ENCODE results near the gene THOP1.

THOP1 gene

DNA sequence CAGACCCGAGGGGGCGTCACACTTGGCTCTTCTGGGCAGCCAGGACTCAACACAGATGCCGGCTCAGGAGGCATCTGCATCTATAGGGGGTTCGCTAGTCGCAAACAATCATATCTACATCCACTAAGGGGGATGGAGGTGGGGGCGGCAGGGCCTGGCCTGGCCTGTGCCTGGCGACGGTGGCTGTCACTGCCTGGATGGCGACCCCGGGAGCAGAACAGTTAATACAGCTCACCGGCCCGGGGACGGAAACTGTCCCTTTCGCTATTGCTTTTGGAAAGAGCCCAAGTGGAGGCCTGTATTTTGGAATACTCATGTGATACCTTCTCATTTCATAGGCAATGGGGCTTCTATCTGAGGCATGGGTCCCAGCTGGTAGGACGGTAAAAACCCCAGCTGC lies 19.9 kb upstream of the THOP1 start:
- no peak overlapping the region for H3K4me2 ChIP-seq (ENCODE audit: low read length)
- no peaks in the 10 kb centered on the region for H3K4me1 ChIP-seq (ENCODE audit: control insufficient read depth, low read length)
- peaks cover 29% of the 10 kb centered on the region for H3K79me2 ChIP-seq (ENCODE audit: control insufficient read depth, low read length)
- no peak for TF ChIP-seq EZH2phosphoT487 (IDR thresholded peaks at IDR 0.05; ENCODE audit: borderline replicate concordance, low read length)
- H3K27me3 ChIP-seq (ENCODE audit: control insufficient read depth, low read length) = no peaks in the 10 kb centered on the region
- H3K27ac ChIP-seq (ENCODE audit: low read depth, low read length) = no peak overlapping the region
- no peak overlapping the region for H3K4me3 ChIP-seq (ENCODE audit: low read length)
- H3K9me3 ChIP-seq (ENCODE audit: control insufficient read depth, insufficient read depth, low read length) = no peaks in the 10 kb centered on the region
- H4K20me1 ChIP-seq (ENCODE audit: control insufficient read depth, insufficient read depth, low read depth, low read length) = no peaks in the 10 kb centered on the region
- H3K9me2 ChIP-seq (replicated peaks; ENCODE audit: control insufficient read depth, low read length) = no peaks in the 10 kb centered on the region
- H3K36me3 ChIP-seq (ENCODE audit: control insufficient read depth, low read length) = peaks cover 86% of the 10 kb centered on the region
- no peaks in the 10 kb centered on the region for H3F3A ChIP-seq (ENCODE audit: control insufficient read depth, insufficient read depth)

DNA sequence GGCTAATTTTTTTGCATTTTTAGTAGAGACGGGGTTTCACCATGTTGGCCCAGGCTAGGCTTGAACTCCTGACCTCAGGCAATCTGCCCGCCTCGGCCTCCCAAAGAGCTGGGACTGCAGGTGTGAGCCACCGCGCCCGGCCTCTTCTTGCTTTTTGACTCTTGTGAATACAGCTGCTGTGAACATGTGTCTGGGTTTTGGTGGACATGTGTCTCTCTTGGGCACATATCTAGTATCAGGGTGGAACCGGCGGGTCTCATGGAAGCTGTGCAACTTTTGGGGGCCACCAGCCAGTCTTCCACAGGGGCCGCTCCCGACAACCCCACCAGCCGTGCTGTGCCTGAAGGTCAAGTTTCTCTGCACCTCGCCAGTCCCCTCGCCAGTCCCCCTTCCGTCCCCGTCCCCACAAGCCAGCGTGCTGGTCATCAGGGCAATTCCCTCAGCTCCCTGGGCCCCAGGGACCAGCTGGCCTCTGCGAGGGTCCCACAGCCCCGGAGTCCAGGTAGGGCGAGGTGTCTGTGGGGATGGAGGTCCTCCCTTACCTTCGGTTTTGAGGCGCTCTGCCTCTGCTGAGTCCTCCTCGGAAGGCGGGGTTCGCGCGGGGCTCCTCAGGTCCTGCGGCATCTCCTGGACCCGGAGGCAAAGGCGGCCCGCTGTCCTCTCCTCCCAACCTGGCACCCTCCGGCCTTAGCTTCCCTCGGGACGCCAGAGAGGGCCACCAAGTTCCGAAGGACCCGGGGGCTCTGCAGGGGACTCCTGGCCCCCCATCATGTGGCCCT lies 18.5 kb upstream of the THOP1 start:
- Histone ChIP-seq H3K27ac (ENCODE audit: low read depth, low read length) (no peak overlapping the region), H3K36me3 (ENCODE audit: control insufficient read depth, low read length) (peaks cover 85% of the 10 kb centered on the region)

DNA sequence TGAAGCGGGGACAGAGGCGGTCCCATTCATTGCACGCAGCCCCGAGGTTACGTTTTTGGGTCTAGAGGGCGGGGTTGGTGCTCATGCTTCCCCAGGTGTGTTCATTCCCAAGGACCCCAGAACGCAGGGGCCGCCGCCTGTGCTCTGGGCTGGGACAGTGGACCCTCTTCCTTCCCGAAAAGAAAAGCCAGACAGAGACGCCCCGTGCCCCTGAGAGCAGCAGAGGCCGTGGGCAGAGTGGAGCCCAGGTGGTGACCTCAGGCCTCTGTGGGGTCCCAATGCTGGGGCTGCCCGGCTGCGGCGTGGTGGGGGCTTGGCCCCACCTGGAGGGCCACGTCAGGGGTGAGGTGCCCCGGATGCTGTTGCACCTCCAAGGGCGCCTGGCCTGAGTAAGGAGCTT lies 17.6 kb upstream of the THOP1 start:
- H3K36me3 ChIP-seq (ENCODE audit: control insufficient read depth, low read length) = peaks cover 85% of the 10 kb centered on the region
- no peak overlapping the region for H3K4me3 ChIP-seq (ENCODE audit: low read length)
- no peaks in the 10 kb centered on the region for H3F3A ChIP-seq (ENCODE audit: control insufficient read depth, insufficient read depth)
- no peaks in the 10 kb centered on the region for H3K27me3 ChIP-seq (ENCODE audit: control insufficient read depth, low read length)
- H3K9me2 ChIP-seq (replicated peaks; ENCODE audit: control insufficient read depth, low read length) = no peaks in the 10 kb centered on the region
- H3K27ac ChIP-seq (ENCODE audit: low read depth, low read length) = no peak overlapping the region
- no peaks in the 10 kb centered on the region; the same call in 1 of the 2 replicates for H4K20me1 ChIP-seq (ENCODE audit: control insufficient read depth, insufficient read depth, low read depth, low read length)
- no peaks in the 10 kb centered on the region for H3K4me1 ChIP-seq (ENCODE audit: control insufficient read depth, low read length)
- H3K9me3 ChIP-seq (ENCODE audit: control insufficient read depth, insufficient read depth, low read length) = no peaks in the 10 kb centered on the region
- no peak overlapping the region for H3K4me2 ChIP-seq (ENCODE audit: low read length)
- peaks cover 52% of the 10 kb centered on the region for H3K79me2 ChIP-seq (ENCODE audit: control insufficient read depth, low read length)
- no peak for TF ChIP-seq EZH2phosphoT487 (IDR thresholded peaks at IDR 0.05; ENCODE audit: borderline replicate concordance, low read length)
- TF ChIP-seq, protein P1, sequence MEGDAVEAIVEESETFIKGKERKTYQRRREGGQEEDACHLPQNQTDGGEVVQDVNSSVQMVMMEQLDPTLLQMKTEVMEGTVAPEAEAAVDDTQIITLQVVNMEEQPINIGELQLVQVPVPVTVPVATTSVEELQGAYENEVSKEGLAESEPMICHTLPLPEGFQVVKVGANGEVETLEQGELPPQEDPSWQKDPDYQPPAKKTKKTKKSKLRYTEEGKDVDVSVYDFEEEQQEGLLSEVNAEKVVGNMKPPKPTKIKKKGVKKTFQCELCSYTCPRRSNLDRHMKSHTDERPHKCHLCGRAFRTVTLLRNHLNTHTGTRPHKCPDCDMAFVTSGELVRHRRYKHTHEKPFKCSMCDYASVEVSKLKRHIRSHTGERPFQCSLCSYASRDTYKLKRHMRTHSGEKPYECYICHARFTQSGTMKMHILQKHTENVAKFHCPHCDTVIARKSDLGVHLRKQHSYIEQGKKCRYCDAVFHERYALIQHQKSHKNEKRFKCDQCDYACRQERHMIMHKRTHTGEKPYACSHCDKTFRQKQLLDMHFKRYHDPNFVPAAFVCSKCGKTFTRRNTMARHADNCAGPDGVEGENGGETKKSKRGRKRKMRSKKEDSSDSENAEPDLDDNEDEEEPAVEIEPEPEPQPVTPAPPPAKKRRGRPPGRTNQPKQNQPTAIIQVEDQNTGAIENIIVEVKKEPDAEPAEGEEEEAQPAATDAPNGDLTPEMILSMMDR (IDR thresholded peaks at IDR 0.05; ENCODE audit: low read depth, low read length, poor library complexity, severe bottlenecking) = no peak

More for the DNA sequence above, 18.5 kb upstream of the THOP1 start:
- Histone ChIP-seq H3K9me2 (replicated peaks; ENCODE audit: control insufficient read depth, low read length) (no peaks in the 10 kb centered on the region), H3K9me3 (ENCODE audit: control insufficient read depth, insufficient read depth, low read length) (no peaks in the 10 kb centered on the region), H3K4me3 (ENCODE audit: low read length) (no peak overlapping the region), H3K79me2 (ENCODE audit: control insufficient read depth, low read length) (peaks cover 43% of the 10 kb centered on the region), H3K4me1 (ENCODE audit: control insufficient read depth, low read length) (no peaks in the 10 kb centered on the region), H3K4me2 (ENCODE audit: low read length) (no peak overlapping the region), H3F3A (ENCODE audit: control insufficient read depth, insufficient read depth) (no peaks in the 10 kb centered on the region), H3K27me3 (ENCODE audit: control insufficient read depth, low read length) (no peaks in the 10 kb centered on the region), H4K20me1 (ENCODE audit: control insufficient read depth, insufficient read depth, low read depth, low read length) (no peaks in the 10 kb centered on the region; the same call in 1 of the 2 replicates)
- TF ChIP-seq EZH2phosphoT487 (IDR thresholded peaks at IDR 0.05; ENCODE audit: borderline replicate concordance, low read length) = no peak
- TF ChIP-seq, protein P1 (IDR thresholded peaks at IDR 0.05; ENCODE audit: low read depth, low read length, poor library complexity, severe bottlenecking) = no peak
